ENCODE measurements around the gene CCDC85A.

The CCDC85A gene

GRCh38 chr2:56309626-56310170, 125.9 kb downstream of the CCDC85A start:
- DNase-seq (ENCODE audit: low spot score): no peak

- no peak for DNase-seq (ENCODE audit: low spot score)
Measured at GRCh38 chr2:56313500-56313921, 129.7 kb downstream of the CCDC85A start.

GRCh38 chr2:56314371-56314770, 130.6 kb downstream of the CCDC85A start:
- DNase-seq (ENCODE audit: low spot score): no peak

GRCh38 chr2:56314796-56315195, 131.0 kb downstream of the CCDC85A start:
- DNase-seq (ENCODE audit: low spot score): no peak

GRCh38 chr2:56315376-56315775, 131.6 kb downstream of the CCDC85A start:
- no peak for DNase-seq (ENCODE audit: low spot score)

GRCh38 chr2:56316011-56316410, 132.2 kb downstream of the CCDC85A start:
- DNase-seq (ENCODE audit: low spot score): no peak

- DNase-seq (ENCODE audit: low spot score): no peak
Measured at GRCh38 chr2:56318147-56318546, 134.4 kb downstream of the CCDC85A start.

- DNase-seq (ENCODE audit: low spot score): no peak
Measured at GRCh38 chr2:56325661-56326345, 142.0 kb downstream of the CCDC85A start.

GRCh38 chr2:56326346-56326741, 142.6 kb downstream of the CCDC85A start:
- DNase-seq (ENCODE audit: low spot score): no peak

- no peak for DNase-seq (ENCODE audit: low spot score)
Measured at GRCh38 chr2:56331810-56332209, 148.0 kb downstream of the CCDC85A start.

GRCh38 chr2:56333812-56334485, 150.2 kb downstream of the CCDC85A start:
- no peak for DNase-seq (ENCODE audit: low spot score)

- DNase-seq (ENCODE audit: low spot score): no peak
Measured at GRCh38 chr2:56334622-56335021, 150.8 kb downstream of the CCDC85A start.

GRCh38 chr2:56335101-56335500, 151.3 kb downstream of the CCDC85A start:
- no peak for DNase-seq (ENCODE audit: low spot score)

GRCh38 chr2:56337342-56337741, 153.6 kb downstream of the CCDC85A start:
- DNase-seq (ENCODE audit: low spot score): no peak

GRCh38 chr2:56338232-56338631, 154.4 kb downstream of the CCDC85A start:
- no peak for DNase-seq (ENCODE audit: low spot score)

GRCh38 chr2:56344771-56345170, 161.0 kb downstream of the CCDC85A start:
- no peak for DNase-seq (ENCODE audit: low spot score)

GRCh38 chr2:56347881-56348280, 164.1 kb downstream of the CCDC85A start:
- no peak for DNase-seq (ENCODE audit: low spot score)

GRCh38 chr2:56348392-56349210, 164.8 kb downstream of the CCDC85A start:
- DNase-seq (ENCODE audit: low spot score): no peak

GRCh38 chr2:56357655-56358295, 174.0 kb downstream of the CCDC85A start:
- no peak for DNase-seq (ENCODE audit: low spot score)

GRCh38 chr2:56361844-56362243, 178.1 kb downstream of the CCDC85A start:
- DNase-seq (ENCODE audit: low spot score): no peak

GRCh38 chr2:56364902-56365301, 181.1 kb downstream of the CCDC85A start:
- DNase-seq (ENCODE audit: low spot score): no peak

GRCh38 chr2:56369316-56369715, 185.5 kb downstream of the CCDC85A start:
- DNase-seq (ENCODE audit: low spot score): no peak
